Lower lobe of right lung (tissue), 2 donors: ENCODE results near the gene TNXB. TPM values are rescaled to one million over a fixed set of nuclear protein-coding genes. Genes with fewer than 3 reads are reported as not detected.
"Not testable (repeated sequence)": the region's sequence is repeated elsewhere in the genome, so short reads cannot be mapped to it uniquely, and the experiment has no call there.

Experiments used
- ATAC-seq, 2 donors: fragments of 200-7000 bp; cut with Tn5 transposase; one replicate each; pipeline ENCODE4 v1.9.1; 2020 to 2022; ENCODE audit warnings: mild to moderate bottlenecking in 2 of 2, moderate library complexity in 2 of 2
- DNase-seq: peaks from one replicate; pipeline ENCODE4 v3.0.0-alpha.2; 2020
- H3K27ac ChIP-seq: fragments of 200-600 bp; one replicate; pipeline ENCODE4 v1.8.0; 2022
- H3K27me3 ChIP-seq: fragments of 200-600 bp; one replicate; pipeline ENCODE4 v1.8.0; 2022; ENCODE audit warnings: low read depth
- H3K36me3 ChIP-seq: fragments of 200-600 bp; one replicate; pipeline ENCODE4 v1.8.0; 2022; ENCODE audit warnings: mild to moderate bottlenecking
- H3K4me1 ChIP-seq: fragments of 200-600 bp; one replicate; pipeline ENCODE4 v1.8.0; 2022
- H3K4me3 ChIP-seq: fragments of 200-600 bp; one replicate; pipeline ENCODE4 v1.8.0; 2022; ENCODE audit warnings: mild to moderate bottlenecking
- H3K9me3 ChIP-seq: fragments of 200-600 bp; one replicate; pipeline ENCODE4 v1.8.0; 2022
- intact Hi-C: fragments of 100-400 bp; cut with DNase I; formaldehyde crosslinking; loops from one replicate; pipeline ENCODE4 v1.11.0; 2022
- total RNA-seq: library from RNA; stranded (reverse); fragmentation: NEBNext Ultra II Directional; extraction: Animal tissue kit (Norgen Biotek cat#: 25700); gene quantifications from one replicate; pipeline ENCODE4 v1.2.1, GENCODE V29; 2021
- donor health status: DM: no; HTN: yes; CAD: no; lungs with severe emphysema.

TNXB gene
- total RNA-seq, 1 donor from 2014 or later: 120 TPM

DNA sequence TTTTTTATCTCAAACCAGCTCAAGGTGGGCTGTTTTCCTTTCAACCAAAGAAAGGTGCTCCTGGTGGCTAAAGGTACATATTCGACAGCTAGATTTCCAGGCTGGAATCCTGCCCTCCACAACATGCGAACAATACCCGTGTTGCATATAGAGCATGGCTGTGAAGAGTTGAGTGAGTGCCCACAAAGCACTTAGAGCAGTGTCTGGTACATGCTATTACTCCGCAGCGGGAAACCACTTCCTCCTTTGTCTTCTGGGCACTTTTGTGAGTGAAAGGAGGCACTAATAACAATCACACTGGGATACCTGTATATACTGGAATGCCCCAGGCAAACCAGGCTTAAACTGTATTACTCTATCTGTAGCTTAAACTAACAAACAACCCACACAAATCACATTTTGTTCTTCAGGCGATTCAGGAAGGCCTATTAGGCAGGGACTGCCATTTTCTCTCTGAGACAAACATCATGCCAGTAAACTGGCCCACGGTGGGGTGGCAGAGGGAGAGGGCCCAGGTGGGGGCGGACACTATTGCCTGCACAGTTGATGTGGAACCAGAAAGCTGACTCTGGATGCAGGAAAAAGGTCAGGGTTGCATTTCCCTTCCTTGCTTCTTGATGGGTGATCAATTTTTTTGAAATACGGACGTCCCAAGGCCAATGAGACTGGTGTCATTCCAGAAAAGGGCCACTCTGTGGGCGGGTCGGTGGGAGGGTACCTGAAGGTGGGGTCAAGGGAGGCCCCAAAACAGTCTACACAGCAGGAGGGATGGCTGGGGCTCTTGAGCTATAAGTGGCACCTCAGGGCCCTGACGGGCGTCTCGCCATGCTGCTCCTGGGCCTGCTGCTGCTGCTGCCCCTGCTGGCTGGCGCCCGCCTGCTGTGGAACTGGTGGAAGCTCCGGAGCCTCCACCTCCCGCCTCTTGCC is 71.3 kb downstream of the TNXB start, which contains the start of gene CYP21A2:
Gene CYP21A2 (plus strand): TSS at position 818 of the 927 bp plus-strand sequence. CDS start 8 bp downstream, at position 826.
- not testable (repeated sequence) for DNase-seq, H3K4me3 ChIP-seq

GRCh38 chr6:32037136-32037535 is 72.0 kb downstream of the TNXB start:
- DNase-seq, intact Hi-C loops: not testable (repeated sequence)

More for the DNA sequence above, 71.3 kb downstream of the TNXB start, which contains the start of gene CYP21A2:
- H3K27ac ChIP-seq, H3K27me3 ChIP-seq, H3K9me3 ChIP-seq, intact Hi-C loops, H3K4me1 ChIP-seq, H3K36me3 ChIP-seq: not testable (repeated sequence)
- peak; percentile 37 to 39 for ATAC-seq

DNA sequence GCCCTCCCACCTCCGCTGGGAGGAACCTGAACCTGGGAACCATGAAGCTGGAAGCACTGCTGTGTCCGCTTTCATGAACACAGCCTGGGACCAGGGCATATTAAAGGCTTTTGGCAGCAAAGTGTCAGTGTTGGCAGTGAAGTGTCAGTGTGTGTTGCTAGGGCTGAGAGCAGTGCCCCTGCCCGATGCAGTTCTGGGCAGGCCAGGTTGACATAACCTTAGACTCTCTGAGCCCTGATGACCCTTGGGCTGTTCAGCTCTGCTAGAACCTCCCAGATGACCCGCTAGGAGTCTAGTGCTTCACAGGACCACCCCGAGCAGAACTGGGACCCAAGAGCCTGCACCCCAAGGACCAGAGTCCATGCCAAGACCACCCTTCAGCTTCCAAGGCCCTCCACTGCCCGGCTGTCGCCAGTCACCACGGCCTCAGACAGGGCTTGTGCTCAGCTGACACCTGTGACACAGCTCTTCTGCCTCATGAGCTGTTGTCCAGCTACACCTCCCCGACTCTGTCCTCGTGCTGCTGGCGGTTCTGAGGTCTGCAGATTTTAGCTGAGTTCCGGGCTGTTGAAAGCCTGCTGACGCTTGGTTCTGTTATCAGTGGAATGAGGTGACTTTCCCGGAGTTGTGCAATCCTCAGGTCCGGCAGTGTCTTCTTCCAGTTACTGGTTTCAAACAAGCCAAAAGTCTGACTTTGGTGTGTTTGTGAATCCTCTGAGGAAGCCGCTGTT is 73.7 kb downstream of the TNXB start:
- H3K27ac ChIP-seq, H3K27me3 ChIP-seq, H3K4me3 ChIP-seq, intact Hi-C loops, H3K36me3 ChIP-seq, H3K4me1 ChIP-seq, H3K9me3 ChIP-seq, DNase-seq: not testable (repeated sequence)
- ATAC-seq: peak; percentile 15 to 20

More at GRCh38 chr6:32037136-32037535, 72.0 kb downstream of the TNXB start:
- not testable (repeated sequence) for ATAC-seq, H3K9me3 ChIP-seq, H3K4me1 ChIP-seq, H3K36me3 ChIP-seq, H3K4me3 ChIP-seq, H3K27me3 ChIP-seq, H3K27ac ChIP-seq

- not testable (repeated sequence) for DNase-seq, H3K4me3 ChIP-seq, ATAC-seq
These were observed 79.6 kb downstream of the TNXB start for GRCh38 chr6:32029553-32029952.

DNA sequence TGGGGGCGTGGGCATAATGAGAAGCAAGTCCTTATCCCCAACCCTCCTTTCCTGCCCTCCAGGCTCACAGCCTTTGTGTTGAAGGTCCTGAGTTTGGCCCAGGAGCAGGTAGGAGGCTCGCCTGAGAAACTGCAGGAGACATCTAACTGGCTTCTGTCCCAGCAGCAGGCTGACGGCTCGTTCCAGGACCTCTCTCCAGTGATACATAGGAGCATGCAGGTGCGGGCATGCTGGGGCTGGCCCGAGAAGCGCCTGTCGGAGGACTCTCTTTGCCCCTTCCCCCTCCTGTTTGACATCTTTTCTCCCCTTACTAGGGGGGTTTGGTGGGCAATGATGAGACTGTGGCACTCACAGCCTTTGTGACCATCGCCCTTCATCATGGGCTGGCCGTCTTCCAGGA is 80.5 kb downstream of the TNXB start:
- H3K27ac ChIP-seq, H3K36me3 ChIP-seq, intact Hi-C loops, ATAC-seq, H3K27me3 ChIP-seq, H3K4me1 ChIP-seq, H3K9me3 ChIP-seq, H3K4me3 ChIP-seq: not testable (repeated sequence)
- peak; percentile 32 for DNase-seq

More at GRCh38 chr6:32029553-32029952, 79.6 kb downstream of the TNXB start:
- H3K27ac ChIP-seq, H3K27me3 ChIP-seq, intact Hi-C loops, H3K36me3 ChIP-seq, H3K4me1 ChIP-seq, H3K9me3 ChIP-seq: not testable (repeated sequence)

GRCh38 chr6:32022100-32022499 is 87.0 kb downstream of the TNXB start:
- DNase-seq, H3K4me1 ChIP-seq, H3K36me3 ChIP-seq, H3K27me3 ChIP-seq, ATAC-seq, H3K9me3 ChIP-seq, intact Hi-C loops, H3K4me3 ChIP-seq, H3K27ac ChIP-seq: not testable (repeated sequence)

- H3K4me1 ChIP-seq, H3K9me3 ChIP-seq, H3K27ac ChIP-seq, intact Hi-C loops, H3K27me3 ChIP-seq, H3K36me3 ChIP-seq, DNase-seq, H3K4me3 ChIP-seq: not testable (repeated sequence)
- ATAC-seq: peak; percentile 64 to 76
These were observed 94.6 kb downstream of the TNXB start, which contains the start of gene C4B for GRCh38 chr6:32014547-32014946. Gene C4B (plus strand): TSS chr6:32014795. CDS start chr6:32014846, 51 bp downstream.

- intact Hi-C loops, H3K27ac ChIP-seq, ATAC-seq, H3K4me1 ChIP-seq, H3K9me3 ChIP-seq, H3K36me3 ChIP-seq, DNase-seq, H3K4me3 ChIP-seq, H3K27me3 ChIP-seq: not testable (repeated sequence)
These were observed 95.4 kb downstream of the TNXB start for GRCh38 chr6:32013738-32014137.

GRCh38 chr6:32012941-32013617 is 96.1 kb downstream of the TNXB start:
- H3K9me3 ChIP-seq, ATAC-seq, H3K27me3 ChIP-seq, H3K27ac ChIP-seq, intact Hi-C loops, H3K4me1 ChIP-seq, H3K36me3 ChIP-seq, H3K4me3 ChIP-seq: not testable (repeated sequence)
- DNase-seq: peak; percentile 42

GRCh38 chr6:32010856-32011530 is 98.1 kb downstream of the TNXB start:
- H3K36me3 ChIP-seq, intact Hi-C loops, ATAC-seq, H3K4me3 ChIP-seq, H3K27me3 ChIP-seq, H3K27ac ChIP-seq, H3K9me3 ChIP-seq, H3K4me1 ChIP-seq: not testable (repeated sequence)
- peak; percentile 23 for DNase-seq

GRCh38 chr6:32009537-32009936 is 99.6 kb downstream of the TNXB start:
- H3K4me3 ChIP-seq, H3K9me3 ChIP-seq, intact Hi-C loops, H3K27me3 ChIP-seq, H3K36me3 ChIP-seq, H3K4me1 ChIP-seq, ATAC-seq, H3K27ac ChIP-seq: not testable (repeated sequence)
- DNase-seq: peak; percentile 28

GRCh38 chr6:32008616-32009015 is 100.5 kb downstream of the TNXB start:
- H3K27ac ChIP-seq, H3K27me3 ChIP-seq, H3K4me1 ChIP-seq, H3K36me3 ChIP-seq, intact Hi-C loops, ATAC-seq, H3K9me3 ChIP-seq, H3K4me3 ChIP-seq: not testable (repeated sequence)
- peak; percentile 10 for DNase-seq

- H3K4me1 ChIP-seq, H3K36me3 ChIP-seq, ATAC-seq, H3K9me3 ChIP-seq, H3K4me3 ChIP-seq, H3K27ac ChIP-seq, H3K27me3 ChIP-seq, intact Hi-C loops: not testable (repeated sequence)
- DNase-seq: peak; percentile 24
These were observed 101.1 kb downstream of the TNXB start for GRCh38 chr6:32008037-32008436.
